ENCODE measurements around the gene ITLN1. TPM values are rescaled to one million over a fixed set of nuclear protein-coding genes. Genes with fewer than 3 reads are reported as not detected.

ITLN1 gene
- total RNA-seq, 4 donors from 2014 or later = 9.5 to 256 (median 46.2) TPM; not detected in 1

- 70% methylated on average over 2 of the region's 2 CpGs for WGBS, 2 donors (ENCODE audit: low coverage in 1 of 2)
- intact Hi-C loops (cut with DNase I; ENCODE audit: low total_unique reads) (no loop called here), in situ Hi-C loops (cut with MboI; ENCODE audit: low pct_ligation_motif_present in 1 of 4, low pct_unique_long_range_greater_than_20kb in 1 of 4, low sequenced_read_pairs in 3 of 4) (no loop called here)
- no peak overlapping the region for H3K27ac ChIP-seq
- TF ChIP-seq POLR2AphosphoS5 (IDR thresholded peaks at IDR 0.05) (no peak), CTCF (IDR thresholded peaks at IDR 0.05) (no peak), EP300 (IDR thresholded peaks at IDR 0.05; ENCODE audit: low read depth) (no peak), POLR2A (IDR thresholded peaks at IDR 0.05) (no peak)
- no peak for DNase-seq
- no peaks in the 10 kb centered on the region for H3K4me1 ChIP-seq
- H3K36me3 ChIP-seq = no peaks in the 10 kb centered on the region
- H3K27me3 ChIP-seq = peaks cover 3% of the 10 kb centered on the region
- H3K9me3 ChIP-seq = no peaks in the 10 kb centered on the region
- H3K4me3 ChIP-seq = no peak overlapping the region
These were observed 26.9 kb upstream of the ITLN1 start for GRCh38 chr1:160911925-160912324.

GRCh38 chr1:160911441-160911840, 26.5 kb upstream of the ITLN1 start:
- intact Hi-C loops (cut with DNase I; ENCODE audit: low total_unique reads) (no loop called here), in situ Hi-C loops (cut with MboI; ENCODE audit: low pct_ligation_motif_present in 1 of 4, low pct_unique_long_range_greater_than_20kb in 1 of 4, low sequenced_read_pairs in 3 of 4) (no loop called here)
- 40 to 57% methylated on average over 3 to 7 of the region's 7 CpGs for WGBS, 2 donors (ENCODE audit: low coverage in 1 of 2)
- H3K4me3 ChIP-seq = no peak overlapping the region
- TF ChIP-seq CTCF (IDR thresholded peaks at IDR 0.05) (no peak), EP300 (IDR thresholded peaks at IDR 0.05; ENCODE audit: low read depth) (no peak), POLR2AphosphoS5 (IDR thresholded peaks at IDR 0.05) (no peak), POLR2A (IDR thresholded peaks at IDR 0.05) (no peak)
- peaks cover 3% of the 10 kb centered on the region for H3K27me3 ChIP-seq
- no peak for DNase-seq
- H3K27ac ChIP-seq = no peak overlapping the region
- no peaks in the 10 kb centered on the region for H3K9me3 ChIP-seq
- H3K4me1 ChIP-seq = no peaks in the 10 kb centered on the region
- H3K36me3 ChIP-seq = no peaks in the 10 kb centered on the region

- 76% methylated on average over 6 of the region's 6 CpGs; no CpG with 5 or more reads in 1 of the 2 donors for WGBS, 2 donors (ENCODE audit: low coverage in 1 of 2)
- TF ChIP-seq POLR2A (IDR thresholded peaks at IDR 0.05) (no peak), CTCF (IDR thresholded peaks at IDR 0.05) (no peak), EP300 (IDR thresholded peaks at IDR 0.05; ENCODE audit: low read depth) (no peak), POLR2AphosphoS5 (IDR thresholded peaks at IDR 0.05) (no peak)
- H3K27me3 ChIP-seq = peaks cover 3% of the 10 kb centered on the region
- in situ Hi-C loops (cut with MboI; ENCODE audit: low pct_ligation_motif_present in 1 of 4, low pct_unique_long_range_greater_than_20kb in 1 of 4, low sequenced_read_pairs in 3 of 4) = no loop called here
- H3K9me3 ChIP-seq = no peaks in the 10 kb centered on the region
- no peaks in the 10 kb centered on the region for H3K4me1 ChIP-seq
- no peak overlapping the region for H3K27ac ChIP-seq
- no peaks in the 10 kb centered on the region for H3K36me3 ChIP-seq
- DNase-seq = no peak
- intact Hi-C loops (cut with DNase I; ENCODE audit: low total_unique reads) = no loop called here
- H3K4me3 ChIP-seq = no peak overlapping the region
These were observed 25.3 kb upstream of the ITLN1 start for GRCh38 chr1:160910170-160910750.

- Histone ChIP-seq H3K9me3 (no peaks in the 10 kb centered on the region), H3K27ac (no peak overlapping the region), H3K36me3 (no peaks in the 10 kb centered on the region), H3K4me1 (no peaks in the 10 kb centered on the region), H3K4me3 (no peak overlapping the region), H3K27me3 (no peaks in the 10 kb centered on the region)
- intact Hi-C loops (cut with DNase I; ENCODE audit: low total_unique reads) = no loop called here
- in situ Hi-C loops (cut with MboI; ENCODE audit: low pct_ligation_motif_present in 1 of 4, low pct_unique_long_range_greater_than_20kb in 1 of 4, low sequenced_read_pairs in 3 of 4) = no loop called here
- DNase-seq = no peak
- 65 to 82% methylated on average over 6 to 7 of the region's 7 CpGs for WGBS, 2 donors (ENCODE audit: low coverage in 1 of 2)
- TF ChIP-seq CTCF (IDR thresholded peaks at IDR 0.05) (no peak), POLR2AphosphoS5 (IDR thresholded peaks at IDR 0.05) (no peak), POLR2A (IDR thresholded peaks at IDR 0.05) (no peak), EP300 (IDR thresholded peaks at IDR 0.05; ENCODE audit: low read depth) (no peak)
These were observed 23.0 kb upstream of the ITLN1 start for GRCh38 chr1:160907976-160908375.

Measured in transverse colon (tissue), 4 donors.